GM12872 (cell line): ENCODE measurements around the gene POLR3E.

Experiments
- CTCF ChIP-seq: IDR thresholded peaks from 3 replicates; pipeline ENCODE4 v1.5.1; 2011; ENCODE audit warnings: low read depth, mild to moderate bottlenecking, low read length, moderate library complexity; ENCODE audit not compliant: insufficient read depth

The POLR3E gene

DNA sequence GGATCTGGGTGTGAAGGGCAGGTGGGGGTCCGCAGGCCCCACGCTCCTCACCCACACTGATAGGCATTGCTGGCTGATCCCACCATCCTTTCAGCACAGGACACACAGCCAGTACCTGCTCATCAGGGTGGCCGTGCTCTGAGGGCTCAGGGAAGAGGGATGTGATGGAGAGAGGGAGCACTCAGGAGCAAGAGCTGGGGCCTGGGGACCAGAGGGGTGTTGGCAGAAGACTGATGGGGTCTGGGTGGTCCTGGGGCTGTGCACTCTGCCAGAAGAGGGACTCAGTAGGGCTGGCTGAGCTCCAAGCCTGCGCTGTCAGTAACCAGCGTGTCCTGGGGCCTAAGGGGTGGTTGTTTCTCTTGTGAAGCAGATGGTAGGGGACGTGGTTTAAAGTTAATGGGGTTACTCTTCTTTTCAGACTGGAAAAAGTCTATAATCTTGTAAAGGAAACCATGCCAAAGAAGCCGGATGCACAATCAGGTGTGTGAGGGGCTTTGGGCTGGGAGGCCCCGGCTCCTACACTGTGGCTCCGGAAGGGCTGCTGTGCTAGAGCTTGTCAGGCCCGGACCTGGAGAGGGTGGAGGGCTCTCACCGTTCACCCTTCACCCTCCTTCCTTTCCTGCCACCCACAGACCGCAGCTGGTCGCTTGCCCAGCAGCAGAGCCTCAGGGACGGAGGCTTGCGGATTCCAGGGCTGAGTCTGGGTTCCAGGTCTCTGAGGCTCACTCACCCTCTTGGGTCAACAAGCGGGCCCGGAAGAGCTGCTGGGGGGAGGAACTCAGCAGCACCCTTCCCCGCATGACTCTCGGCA, 27.8 kb downstream of the POLR3E start:
- no peak for TF ChIP-seq CTCF

DNA sequence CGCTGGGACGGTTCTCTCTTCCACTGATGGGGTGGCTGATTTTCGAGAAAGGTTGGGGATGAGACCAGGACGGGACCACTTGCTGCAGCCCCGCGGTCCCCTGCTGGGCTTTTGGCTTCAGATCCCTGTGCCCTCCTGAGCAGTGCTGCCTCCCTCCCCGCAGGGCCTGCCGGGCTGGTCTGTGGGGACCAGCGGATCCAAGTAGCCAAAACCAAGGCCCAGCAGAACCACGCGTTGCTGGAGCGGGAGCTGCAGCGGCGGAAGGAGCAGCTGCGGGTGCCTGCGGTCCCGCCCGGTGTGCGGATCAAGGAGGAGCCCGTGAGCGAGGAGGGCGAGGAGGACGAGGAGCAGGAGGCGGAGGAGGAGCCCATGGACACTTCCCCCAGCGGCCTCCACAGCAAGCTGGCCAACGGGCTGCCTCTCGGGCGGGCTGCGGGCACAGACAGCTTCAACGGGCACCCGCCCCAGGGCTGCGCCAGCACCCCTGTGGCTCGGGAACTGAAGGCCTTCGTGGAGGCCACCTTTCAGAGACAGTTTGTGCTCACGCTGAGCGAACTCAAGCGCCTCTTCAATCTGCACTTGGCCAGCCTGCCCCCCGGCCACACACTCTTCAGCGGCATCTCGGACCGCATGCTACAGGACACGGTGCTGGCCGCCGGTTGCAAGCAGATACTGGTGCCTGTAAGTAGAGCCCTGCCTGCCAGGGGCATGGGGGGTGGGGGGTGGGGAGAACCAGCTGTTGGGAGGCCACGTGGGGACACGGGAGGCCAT, 28.6 kb downstream of the POLR3E start:
- TF ChIP-seq CTCF = no peak

GRCh38 chr16:22326369-22326652, 29.1 kb downstream of the POLR3E start:
- TF ChIP-seq CTCF = no peak

- no peak for TF ChIP-seq CTCF
Observed at GRCh38 chr16:22326771-22327445, 29.7 kb downstream of the POLR3E start.

- no peak for TF ChIP-seq CTCF
Observed at GRCh38 chr16:22327446-22327775, 30.2 kb downstream of the POLR3E start.

DNA sequence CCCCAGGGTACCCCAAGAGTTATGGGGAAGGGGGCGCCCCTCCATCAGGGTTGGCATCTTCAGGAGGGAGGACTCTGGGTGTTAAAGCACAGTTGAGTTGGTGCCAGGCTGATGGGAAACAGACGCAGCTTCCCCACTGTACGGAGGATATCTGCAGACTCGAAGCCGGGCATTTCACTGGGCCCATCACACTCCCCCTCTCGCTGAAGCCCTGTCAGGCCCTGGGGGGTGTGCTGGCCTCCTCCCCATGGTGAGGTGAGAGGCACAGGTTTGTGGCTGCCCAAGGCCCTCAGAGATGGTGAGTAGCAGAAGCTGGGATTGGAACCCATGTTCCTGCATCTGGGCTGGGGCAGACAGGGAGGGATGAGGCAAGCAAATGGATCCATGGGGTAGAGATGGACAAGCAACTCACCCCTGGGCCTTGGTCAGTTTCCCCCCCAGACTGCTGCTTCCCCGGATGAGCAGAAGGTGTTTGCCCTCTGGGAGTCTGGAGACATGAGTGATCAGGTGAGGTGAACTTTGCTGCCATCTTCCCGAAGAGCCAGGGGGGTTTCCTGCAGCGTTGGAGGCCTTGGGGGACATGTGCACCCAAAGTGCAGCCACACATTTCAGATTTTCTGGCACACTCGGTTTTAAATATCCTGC, 31.0 kb downstream of the POLR3E start:
- no peak for TF ChIP-seq CTCF

GRCh38 chr16:22329199-22329695, 32.0 kb downstream of the POLR3E start:
- TF ChIP-seq CTCF = no peak
